Measurements from ENCODE around the gene PEAR1. TPM values are rescaled to one million over a fixed set of nuclear protein-coding genes. Genes with fewer than 3 reads are reported as not detected.

PEAR1 gene
- total and polyA plus RNA-seq, 2 of the 4 experiments (the other 2 are of a cell fraction) = 2.0 to 44.4 TPM

DNA sequence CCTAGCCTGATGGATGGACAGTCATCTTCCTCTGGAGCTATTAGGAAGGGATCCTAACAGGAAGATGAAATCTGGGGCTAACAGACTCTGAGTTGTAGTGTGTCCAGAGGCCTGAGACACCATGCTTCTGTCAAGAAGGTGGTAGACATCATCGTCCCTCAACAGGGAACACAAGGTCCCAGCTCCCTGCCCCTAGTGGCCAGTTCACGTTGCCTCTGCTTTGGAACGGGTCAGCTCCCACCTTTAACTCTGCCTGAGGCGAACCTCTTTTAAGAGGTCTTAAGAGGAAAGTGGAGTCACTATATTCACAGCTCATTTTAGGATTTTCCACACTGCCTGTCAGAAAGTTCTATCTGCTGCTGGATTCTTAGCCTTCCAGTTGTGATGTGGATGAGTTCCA, 55.2 kb downstream of the PEAR1 start:
- peaks cover 67% of the 10 kb centered on the region for H3K36me3 ChIP-seq (ENCODE audit: control insufficient read depth, insufficient read depth, low read length)
- H2BK5ac ChIP-seq (ENCODE audit: low read depth, low read length, poor library complexity, severe bottlenecking) = no peak overlapping the region
- ChIA-PET CTCF (interaction anchor here (0.6 to 1.1 kb wide), 3 partner anchors 11 to 126 kb away, joined by 3 read pairs; no protein-coding TSS in a partner anchor), POLR2A (ENCODE audit: unreplicated experiment) (no interaction called here)
- dilution Hi-C loops (cut with HindIII; ENCODE audit: low sequenced_read_pairs, unreplicated experiment) = no loop called here
- no peak for ATAC-seq (ENCODE audit: low read depth)
- H2BK20ac ChIP-seq (ENCODE audit: low read depth, low read length) = no peak overlapping the region
- no peaks in the 10 kb centered on the region for H3K4me1 ChIP-seq (ENCODE audit: control insufficient read depth, insufficient read depth, low read length)
- no TSS peak for BruUV-seq (replicated peaks)
- DNase-seq = no peak
- 100% methylated on average over 1 of the region's 4 CpGs; no CpG with 5 or more reads in 1 of the 2 experiments for WGBS, 2 experiments (ENCODE audit: extremely low coverage in 2 of 2, insufficient read length in 1 of 2)
- no peak overlapping the region for H3K4ac ChIP-seq (ENCODE audit: low read depth, low read length)
- TF ChIP-seq MAFK (IDR thresholded peaks at IDR 0.05; ENCODE audit: low read depth, low read length) (no peak), CEBPB (IDR thresholded peaks at IDR 0.05; ENCODE audit: low read depth, low read length) (no peak), RCOR1 (IDR thresholded peaks at IDR 0.05; ENCODE audit: insufficient replicate concordance, low read length) (no peak), FOS (IDR thresholded peaks at IDR 0.05; ENCODE audit: low read depth, low read length) (no peak), POLR2A (IDR thresholded peaks at IDR 0.05; ENCODE audit: low read depth, low read length) (no peak), MAZ (IDR thresholded peaks at IDR 0.05; ENCODE audit: borderline replicate concordance, low read depth, low read length) (no peak), RAD21 (IDR thresholded peaks at IDR 0.05; ENCODE audit: low read length) (no peak), SMC3 (IDR thresholded peaks at IDR 0.05; ENCODE audit: low read depth, low read length) (no peak), NFE2L2 (IDR thresholded peaks at IDR 0.05; ENCODE audit: low read depth, low read length) (no peak), CHD1 (IDR thresholded peaks at IDR 0.05; ENCODE audit: low read depth, low read length) (no peak), BHLHE40 (IDR thresholded peaks at IDR 0.05; ENCODE audit: low read depth, low read length) (no peak), RFX5 (IDR thresholded peaks at IDR 0.05; ENCODE audit: low read depth, low read length) (no peak), MXI1 (IDR thresholded peaks at IDR 0.05; ENCODE audit: borderline replicate concordance, low read depth, low read length) (no peak)
- TF ChIP-seq, protein P1, sequence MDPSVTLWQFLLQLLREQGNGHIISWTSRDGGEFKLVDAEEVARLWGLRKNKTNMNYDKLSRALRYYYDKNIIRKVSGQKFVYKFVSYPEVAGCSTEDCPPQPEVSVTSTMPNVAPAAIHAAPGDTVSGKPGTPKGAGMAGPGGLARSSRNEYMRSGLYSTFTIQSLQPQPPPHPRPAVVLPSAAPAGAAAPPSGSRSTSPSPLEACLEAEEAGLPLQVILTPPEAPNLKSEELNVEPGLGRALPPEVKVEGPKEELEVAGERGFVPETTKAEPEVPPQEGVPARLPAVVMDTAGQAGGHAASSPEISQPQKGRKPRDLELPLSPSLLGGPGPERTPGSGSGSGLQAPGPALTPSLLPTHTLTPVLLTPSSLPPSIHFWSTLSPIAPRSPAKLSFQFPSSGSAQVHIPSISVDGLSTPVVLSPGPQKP (IDR thresholded peaks at IDR 0.05; ENCODE audit: borderline replicate concordance, low read depth, low read length) = no peak
- TF ChIP-seq, protein P2, sequence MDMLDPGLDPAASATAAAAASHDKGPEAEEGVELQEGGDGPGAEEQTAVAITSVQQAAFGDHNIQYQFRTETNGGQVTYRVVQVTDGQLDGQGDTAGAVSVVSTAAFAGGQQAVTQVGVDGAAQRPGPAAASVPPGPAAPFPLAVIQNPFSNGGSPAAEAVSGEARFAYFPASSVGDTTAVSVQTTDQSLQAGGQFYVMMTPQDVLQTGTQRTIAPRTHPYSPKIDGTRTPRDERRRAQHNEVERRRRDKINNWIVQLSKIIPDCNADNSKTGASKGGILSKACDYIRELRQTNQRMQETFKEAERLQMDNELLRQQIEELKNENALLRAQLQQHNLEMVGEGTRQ (IDR thresholded peaks at IDR 0.05; ENCODE audit: low read depth, low read length) = no peak
- TF ChIP-seq, protein P3, sequence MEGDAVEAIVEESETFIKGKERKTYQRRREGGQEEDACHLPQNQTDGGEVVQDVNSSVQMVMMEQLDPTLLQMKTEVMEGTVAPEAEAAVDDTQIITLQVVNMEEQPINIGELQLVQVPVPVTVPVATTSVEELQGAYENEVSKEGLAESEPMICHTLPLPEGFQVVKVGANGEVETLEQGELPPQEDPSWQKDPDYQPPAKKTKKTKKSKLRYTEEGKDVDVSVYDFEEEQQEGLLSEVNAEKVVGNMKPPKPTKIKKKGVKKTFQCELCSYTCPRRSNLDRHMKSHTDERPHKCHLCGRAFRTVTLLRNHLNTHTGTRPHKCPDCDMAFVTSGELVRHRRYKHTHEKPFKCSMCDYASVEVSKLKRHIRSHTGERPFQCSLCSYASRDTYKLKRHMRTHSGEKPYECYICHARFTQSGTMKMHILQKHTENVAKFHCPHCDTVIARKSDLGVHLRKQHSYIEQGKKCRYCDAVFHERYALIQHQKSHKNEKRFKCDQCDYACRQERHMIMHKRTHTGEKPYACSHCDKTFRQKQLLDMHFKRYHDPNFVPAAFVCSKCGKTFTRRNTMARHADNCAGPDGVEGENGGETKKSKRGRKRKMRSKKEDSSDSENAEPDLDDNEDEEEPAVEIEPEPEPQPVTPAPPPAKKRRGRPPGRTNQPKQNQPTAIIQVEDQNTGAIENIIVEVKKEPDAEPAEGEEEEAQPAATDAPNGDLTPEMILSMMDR (conservative IDR thresholded peaks at IDR 0.05; ENCODE audit: low read depth, low read length) = no peak
- H3K56ac ChIP-seq (ENCODE audit: extremely low read depth, insufficient read depth, low read length) = no peak overlapping the region
- in situ Hi-C loops (cut with MboI; ENCODE audit: low sequenced_read_pairs) = no loop called here
- no peak overlapping the region for H3K27ac ChIP-seq (ENCODE audit: insufficient read depth, low read length)
- H2AK5ac ChIP-seq (ENCODE audit: low read depth, low read length) = no peak overlapping the region
- no peak overlapping the region for H4K5ac ChIP-seq (ENCODE audit: low read depth, low read length)
- no peak overlapping the region for H2BK120ac ChIP-seq (ENCODE audit: low read depth, low read length)
- H4K91ac ChIP-seq (ENCODE audit: insufficient read depth, low read depth, low read length) = no peak overlapping the region
- no peak overlapping the region for H3K23ac ChIP-seq (ENCODE audit: low read depth, low read length)
- peaks cover 18% of the 10 kb centered on the region for H3K9me1 ChIP-seq (ENCODE audit: insufficient read depth, low read length)
- H3K27me3 ChIP-seq (ENCODE audit: control insufficient read depth, insufficient read depth, low read length) = no peaks in the 10 kb centered on the region
- H4K20me1 ChIP-seq (ENCODE audit: insufficient read depth, low read length) = no peaks in the 10 kb centered on the region; the same call in 1 of the 2 replicates
- intact Hi-C loops (cut with micrococcal nuclease) = no loop called here
- H3K9me3 ChIP-seq (ENCODE audit: control insufficient read depth, insufficient read depth, low read length) = no peaks in the 10 kb centered on the region
- H2AFZ ChIP-seq (replicated peaks; ENCODE audit: low read length, poor library complexity) = no peak overlapping the region
- H3K4me2 ChIP-seq (ENCODE audit: low read depth, low read length) = no peak overlapping the region
- no peak overlapping the region for H3K9ac ChIP-seq (ENCODE audit: low read depth, low read length)
- no peaks in the 10 kb centered on the region for H3K79me1 ChIP-seq (ENCODE audit: low read depth in 1 of 2, low read length in 2 of 2)
- H2AK9ac ChIP-seq (replicated peaks; ENCODE audit: low read depth, low read length, poor library complexity) = no peak overlapping the region
- H2BK15ac ChIP-seq (ENCODE audit: low read depth, low read length) = no peak overlapping the region
- H3K18ac ChIP-seq (ENCODE audit: low read depth, low read length) = no peak overlapping the region
- no peak overlapping the region for H3K14ac ChIP-seq (replicated peaks; ENCODE audit: low read depth, low read length)
- H4K8ac ChIP-seq (ENCODE audit: low read depth in 2 of 2, low read length in 2 of 2) = no peak overlapping the region
- H3K4me3 ChIP-seq (ENCODE audit: insufficient read depth, low read depth, low read length) = no peak overlapping the region

Data from IMR-90 (cell line).